LNCAP (cell line): ENCODE results near the gene LCN2.

Source experiments
- TF ChIP-seq, protein P1 (sequence below): fragments of 450-650 bp; IDR thresholded peaks from 2 replicates; pipeline ENCODE4 v1.5.1; 2017; ENCODE audit warnings: mild to moderate bottlenecking

Gene LCN2

DNA sequence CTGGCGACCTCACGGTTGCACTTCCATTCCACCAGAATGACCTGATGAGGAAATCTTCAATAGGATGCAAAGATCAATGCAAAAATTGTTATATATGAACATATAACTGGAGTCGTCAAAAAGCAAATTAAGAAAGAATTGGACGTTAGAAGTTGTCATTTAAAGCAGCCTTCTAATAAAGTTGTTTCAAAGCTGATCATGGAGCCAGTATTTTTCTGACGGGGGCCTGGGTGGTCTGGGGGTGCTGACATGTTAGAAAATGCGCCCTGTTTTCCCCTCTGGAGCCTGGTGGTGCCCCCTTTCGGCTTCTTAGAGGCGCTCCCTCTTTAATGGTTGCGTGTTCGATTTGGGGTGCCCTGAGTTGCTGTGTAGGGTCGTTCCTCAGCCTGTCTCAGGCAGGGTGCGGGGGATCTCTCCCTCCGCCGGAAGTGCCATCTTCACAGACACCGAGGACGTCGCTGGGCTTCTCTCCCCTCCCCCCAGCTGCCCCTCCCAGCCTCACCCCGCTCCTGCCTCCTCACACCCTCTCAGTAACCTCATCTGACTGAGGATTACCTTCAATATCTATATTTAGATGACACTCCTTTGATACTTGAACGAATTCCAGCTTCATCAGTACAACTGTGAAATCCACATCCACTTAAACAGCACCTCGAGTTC, 40.1 kb upstream of the LCN2 start:
- TF ChIP-seq, protein P1, sequence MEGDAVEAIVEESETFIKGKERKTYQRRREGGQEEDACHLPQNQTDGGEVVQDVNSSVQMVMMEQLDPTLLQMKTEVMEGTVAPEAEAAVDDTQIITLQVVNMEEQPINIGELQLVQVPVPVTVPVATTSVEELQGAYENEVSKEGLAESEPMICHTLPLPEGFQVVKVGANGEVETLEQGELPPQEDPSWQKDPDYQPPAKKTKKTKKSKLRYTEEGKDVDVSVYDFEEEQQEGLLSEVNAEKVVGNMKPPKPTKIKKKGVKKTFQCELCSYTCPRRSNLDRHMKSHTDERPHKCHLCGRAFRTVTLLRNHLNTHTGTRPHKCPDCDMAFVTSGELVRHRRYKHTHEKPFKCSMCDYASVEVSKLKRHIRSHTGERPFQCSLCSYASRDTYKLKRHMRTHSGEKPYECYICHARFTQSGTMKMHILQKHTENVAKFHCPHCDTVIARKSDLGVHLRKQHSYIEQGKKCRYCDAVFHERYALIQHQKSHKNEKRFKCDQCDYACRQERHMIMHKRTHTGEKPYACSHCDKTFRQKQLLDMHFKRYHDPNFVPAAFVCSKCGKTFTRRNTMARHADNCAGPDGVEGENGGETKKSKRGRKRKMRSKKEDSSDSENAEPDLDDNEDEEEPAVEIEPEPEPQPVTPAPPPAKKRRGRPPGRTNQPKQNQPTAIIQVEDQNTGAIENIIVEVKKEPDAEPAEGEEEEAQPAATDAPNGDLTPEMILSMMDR: no peak

DNA sequence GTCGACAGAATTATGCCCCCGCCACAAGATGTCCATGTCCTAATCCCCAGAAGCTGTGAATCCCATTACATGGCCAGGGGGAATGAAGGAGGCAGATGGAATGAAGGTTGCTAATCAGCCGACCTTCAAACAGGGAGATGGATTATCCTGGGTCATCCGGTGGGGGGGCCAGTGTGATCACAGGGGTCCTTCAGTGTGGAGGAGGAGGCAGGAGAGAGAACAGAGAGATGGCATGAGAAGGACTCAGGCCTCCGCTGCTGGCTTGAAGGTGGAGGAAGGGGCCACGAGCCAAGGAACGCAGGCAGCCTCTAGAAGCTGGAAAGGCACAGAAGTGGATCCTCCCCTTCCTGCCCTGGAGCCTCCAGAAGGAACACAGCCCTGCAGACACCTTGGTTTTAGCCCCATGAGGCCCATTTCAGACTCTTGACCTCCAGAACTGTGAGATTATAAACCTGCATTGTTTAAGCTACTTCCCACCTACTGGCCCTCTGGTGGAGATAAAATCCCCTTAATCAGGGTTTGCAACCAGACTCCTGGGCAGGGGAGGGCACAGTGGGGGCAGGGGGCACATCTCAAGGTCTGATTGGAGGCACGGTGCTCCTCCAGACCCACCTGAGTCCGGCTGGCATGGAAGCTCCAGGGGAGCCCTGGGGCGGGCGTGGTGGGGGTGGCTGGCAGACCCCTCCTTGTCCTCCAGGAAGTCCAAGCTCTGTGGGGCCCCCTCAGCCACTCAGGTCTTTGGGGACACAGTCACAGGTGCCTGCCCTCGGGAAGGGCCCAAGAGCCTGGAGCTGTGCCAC, 35.5 kb upstream of the LCN2 start:
- TF ChIP-seq, protein P1: no peak

DNA sequence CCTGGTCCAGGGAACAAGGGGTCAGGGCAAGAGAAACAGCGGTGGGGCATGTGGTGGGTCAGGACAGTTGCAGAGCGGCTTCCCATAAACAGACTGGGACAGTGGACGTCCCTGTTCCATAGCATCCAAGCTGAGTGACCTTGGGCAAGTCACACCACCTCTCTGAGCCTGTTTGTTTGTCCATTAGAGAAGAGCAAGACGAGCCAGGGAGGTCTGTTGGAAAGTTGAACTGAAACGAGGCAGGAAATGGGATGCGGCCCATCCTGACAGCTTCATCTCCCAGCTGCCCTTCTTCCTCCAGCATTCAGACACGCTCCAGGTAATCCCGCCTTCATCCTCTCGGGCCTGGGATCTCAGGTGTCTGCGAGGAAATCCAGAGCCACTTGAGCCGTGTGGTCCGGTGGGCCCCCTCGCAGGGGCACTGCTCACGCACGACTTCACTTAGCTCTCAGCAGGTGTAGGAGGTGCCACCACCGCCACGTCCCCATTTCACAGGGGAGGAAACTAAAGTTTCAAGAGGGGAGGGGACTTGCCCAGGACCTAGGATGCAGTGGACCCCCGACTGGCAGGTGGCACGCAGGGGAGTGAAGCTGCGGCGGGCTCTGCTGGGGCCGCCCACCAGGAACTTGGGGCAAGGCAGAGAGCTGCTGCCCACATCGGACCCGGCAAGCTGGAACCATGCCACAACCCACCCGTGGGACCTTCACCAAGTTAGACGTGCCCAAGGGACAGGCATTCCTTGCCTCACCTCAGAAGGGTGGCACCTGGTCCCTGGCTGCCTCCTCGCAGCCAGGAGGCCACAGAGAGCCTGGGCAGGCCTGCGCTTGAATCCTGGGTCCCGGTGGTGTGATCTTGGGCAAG, 34.7 kb upstream of the LCN2 start:
- TF ChIP-seq, protein P1: no peak

DNA sequence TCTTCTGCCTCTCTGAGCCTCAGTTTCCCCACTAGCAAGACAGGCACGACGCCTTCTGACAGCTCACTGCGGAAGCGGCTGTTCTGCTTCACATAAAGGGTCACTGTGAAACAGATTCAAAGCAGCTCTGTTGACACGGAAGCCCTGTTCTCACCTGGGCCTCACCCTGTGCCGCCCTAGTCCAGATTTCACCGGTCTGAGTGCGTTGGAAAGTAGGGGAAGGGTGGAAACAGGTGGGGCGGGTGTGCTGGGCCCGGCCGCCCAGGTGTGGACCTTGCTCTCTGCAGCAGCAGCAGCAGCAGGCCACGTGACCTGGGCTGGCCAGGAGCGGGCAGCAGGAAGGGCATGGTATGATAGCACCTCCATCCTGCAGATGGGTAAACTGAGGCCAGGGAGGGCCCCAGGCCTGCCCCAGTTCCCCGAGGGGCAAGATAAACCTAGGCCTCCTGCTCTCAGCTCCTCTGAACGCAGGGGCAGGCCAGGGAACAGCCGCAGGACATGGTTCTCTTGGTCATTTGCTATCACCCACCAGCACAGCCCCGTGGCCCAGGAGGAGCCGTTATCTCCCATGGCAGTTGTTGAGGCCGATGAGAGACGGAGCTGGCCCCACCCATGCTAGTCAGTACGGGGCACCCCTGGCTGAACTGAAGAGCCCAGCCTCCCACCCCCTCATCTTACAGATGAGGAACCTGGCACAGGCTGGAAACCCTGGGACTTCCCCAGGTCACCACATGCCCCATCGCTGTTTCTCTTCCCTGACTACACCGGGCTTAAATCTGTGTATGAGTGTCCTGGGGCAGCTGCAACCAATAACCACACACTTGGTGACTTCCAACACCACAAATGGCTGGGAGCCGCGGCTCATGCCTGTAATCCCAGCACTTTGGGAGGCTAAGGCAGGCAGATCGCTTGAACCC, 33.8 kb upstream of the LCN2 start:
- TF ChIP-seq, protein P1: no peak

DNA sequence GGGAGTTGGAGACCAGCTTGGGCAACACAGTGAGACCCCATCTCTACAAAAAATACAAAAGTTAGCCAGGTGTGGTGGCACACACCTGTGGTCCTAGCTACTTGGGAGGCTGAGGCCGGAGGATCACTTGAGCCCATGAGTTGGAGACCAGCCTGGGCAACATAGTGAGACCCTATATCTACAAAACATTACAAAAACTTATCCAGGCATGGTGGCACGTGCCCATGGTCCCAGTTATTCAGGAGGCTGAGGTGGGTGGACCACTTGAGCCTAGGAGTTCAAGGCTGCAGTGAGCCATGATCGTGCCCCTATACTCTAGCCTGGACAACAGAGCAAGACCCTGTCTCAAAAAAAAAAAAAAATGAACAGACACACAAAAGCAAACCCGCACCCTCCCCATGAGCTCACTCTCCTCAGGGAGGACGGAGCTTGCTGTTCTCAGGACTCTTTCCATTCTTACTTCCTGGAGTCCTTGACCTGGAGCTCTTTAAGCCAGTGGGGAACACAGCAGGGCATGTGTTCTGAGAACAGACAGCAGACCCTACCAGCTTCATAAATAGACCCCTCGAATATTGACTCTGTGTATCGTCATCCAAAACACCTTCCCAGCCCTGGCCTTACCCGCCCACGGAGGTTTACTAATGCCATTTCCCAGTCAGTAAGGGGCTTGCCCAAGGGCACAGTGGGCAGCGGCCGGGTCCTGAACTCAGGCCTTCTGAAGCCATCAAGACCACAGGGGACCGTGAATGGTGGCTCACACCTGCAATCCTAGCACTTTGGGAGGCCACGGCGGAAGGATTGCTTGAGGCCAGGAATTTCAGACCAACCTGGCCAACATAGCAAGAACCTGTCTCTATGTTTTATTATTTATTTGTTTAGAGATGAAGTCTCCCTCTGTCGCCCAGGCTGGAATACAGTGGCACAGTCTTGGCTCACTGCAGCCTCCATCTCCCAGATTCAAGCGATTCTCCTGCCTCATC, 32.9 kb upstream of the LCN2 start:
- TF ChIP-seq, protein P1: no peak

DNA sequence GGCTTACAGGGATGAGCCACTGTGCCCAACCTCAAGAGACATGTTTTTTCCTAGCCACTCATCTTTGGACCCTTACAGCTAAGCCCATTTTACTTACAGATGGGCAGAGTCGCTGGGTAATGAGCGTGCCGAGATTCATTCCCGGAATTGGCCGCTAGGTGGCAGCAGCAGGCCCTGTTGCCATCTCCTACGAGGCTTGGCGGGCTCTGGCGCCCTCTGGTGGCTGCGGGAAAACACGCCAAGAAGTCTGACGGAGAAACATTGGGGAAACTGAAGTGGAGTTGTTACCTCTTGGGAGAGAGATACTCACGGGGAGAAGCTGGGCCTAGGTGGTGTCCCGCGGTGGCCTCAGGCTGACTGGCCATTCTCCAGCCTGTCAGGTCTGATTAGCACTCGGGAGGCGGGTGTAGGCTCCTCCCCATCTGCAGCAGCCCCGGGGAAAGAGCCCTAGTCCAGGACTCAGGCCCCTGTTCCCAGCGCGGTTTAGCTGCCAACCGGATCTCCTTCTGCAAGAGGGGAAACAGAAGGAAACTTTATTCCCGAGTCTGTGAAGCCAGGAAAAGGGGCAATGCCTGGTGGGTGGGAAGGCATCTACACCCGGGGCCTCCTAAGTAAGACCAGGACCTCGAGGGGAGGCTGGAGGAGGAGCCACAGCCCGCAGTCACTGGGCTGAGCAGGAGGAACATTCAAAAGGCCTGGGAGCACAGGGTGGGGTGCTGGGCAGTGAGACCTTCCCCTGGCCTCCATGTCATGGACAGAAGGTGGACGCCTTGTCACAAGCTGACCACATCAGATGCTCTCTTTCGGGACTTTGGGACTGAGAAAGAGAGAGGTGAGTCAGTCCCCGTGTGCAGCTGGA, 31.4 kb upstream of the LCN2 start:
- TF ChIP-seq, protein P1: peak; percentile 100
